ENCODE data around the gene EDN1.

EDN1 gene

DNA sequence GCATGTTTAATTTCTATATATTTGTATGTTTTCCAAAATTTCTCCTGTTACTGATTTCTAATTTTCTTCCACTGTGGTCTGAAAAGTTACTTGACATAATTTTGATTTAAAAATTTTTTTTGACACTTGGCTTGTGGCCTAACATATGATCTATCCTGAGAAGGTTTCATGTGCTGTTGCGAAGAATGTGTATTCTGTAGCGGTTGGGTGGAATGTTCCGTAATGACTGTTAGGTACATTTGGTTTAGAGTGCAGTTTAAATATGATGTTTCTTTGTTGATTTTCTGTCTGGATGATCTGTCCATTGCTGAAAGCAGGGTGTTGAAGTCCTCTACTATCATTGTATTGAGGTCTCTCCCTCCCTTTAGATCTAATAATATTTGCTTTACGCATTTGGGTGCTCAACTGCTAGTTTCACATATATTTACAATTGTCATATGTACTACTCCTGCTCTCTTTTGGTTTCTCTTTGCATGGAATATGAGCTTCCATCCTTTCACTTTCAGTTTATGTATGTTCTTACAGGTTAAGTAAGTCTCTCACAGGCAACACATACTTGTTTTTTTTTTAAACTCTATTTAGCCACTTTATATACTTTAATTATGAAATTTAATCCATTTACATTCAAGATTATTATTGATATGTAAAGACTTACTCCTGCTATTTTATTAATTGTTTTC is 19.5 kb upstream of the EDN1 start:
- DNase-seq = no peak

DNA sequence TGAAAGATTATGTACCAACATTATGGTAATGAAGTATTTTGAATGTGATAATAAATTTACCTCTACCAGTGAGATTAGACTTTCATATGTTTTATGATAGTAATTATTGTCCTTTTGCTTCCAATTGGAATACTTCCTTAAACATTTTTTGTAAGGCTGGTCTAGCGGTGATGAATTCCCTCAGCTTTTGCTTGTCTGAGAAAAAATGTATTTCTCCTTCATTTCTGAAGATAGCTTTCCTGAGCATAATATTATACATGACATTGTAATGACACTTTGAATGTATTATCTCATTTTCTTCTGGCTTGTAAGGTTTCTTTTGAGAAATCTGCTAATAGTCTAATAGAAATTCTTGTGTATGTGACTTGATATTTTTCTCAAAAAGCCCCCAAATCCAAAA is 18.6 kb upstream of the EDN1 start:
- DNase-seq = no peak

DNA sequence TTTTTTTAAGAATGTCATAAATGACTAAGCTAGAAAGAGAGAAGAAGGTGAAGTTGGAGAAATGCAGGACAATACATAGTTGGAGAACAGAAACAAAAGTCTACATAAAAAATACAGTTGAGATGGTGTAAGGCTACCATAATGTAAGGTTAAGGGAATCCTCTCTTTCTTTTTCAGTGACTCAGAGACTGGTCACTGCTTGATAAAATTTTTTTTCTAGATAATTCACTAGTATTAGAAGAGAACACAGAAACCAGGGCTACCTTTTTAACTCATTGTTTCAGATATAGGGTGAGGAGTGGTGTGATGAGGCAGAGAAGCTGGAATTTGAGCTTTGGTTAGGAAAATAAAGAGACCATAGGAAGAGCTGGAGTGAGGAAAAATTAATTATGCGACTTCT is 18.2 kb upstream of the EDN1 start:
- DNase-seq = no peak

DNA sequence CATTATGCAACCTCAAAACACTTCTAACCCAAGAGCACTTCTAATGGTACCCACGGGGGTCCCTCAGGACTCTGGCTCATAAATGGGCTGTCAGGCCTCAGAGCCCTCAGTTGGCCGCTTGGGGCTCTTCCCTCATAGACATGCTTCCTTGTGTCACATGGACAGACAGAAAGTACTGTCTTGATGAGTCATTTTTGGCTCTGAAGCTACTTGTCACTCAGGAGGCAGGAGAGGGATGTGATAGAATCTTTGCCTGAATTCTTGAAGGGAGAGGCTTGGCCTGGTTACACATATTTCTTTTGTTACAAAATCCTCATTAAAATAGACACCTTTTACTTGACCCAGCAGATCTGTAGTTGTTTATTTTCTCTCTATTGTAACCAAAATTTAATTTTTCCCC is 15.1 kb upstream of the EDN1 start:
- no peak for DNase-seq

DNA sequence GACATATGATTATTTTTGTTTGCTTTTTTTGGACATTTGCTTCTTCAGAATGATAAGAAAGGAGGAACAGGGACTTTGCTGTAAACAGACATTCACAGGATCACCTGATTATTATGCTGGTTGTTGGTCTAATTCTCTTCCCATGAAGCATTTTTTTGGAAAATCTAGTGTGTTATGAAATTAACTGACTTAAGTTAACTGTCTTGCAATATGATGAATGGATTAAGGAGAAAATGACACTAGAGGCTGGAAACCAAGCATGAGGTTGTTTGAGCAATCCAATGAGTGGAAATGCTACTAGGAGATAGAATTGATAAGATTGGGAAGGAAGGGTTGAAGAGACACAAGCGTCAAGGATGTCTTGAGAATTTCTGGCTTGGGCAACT is 13.2 kb upstream of the EDN1 start:
- DNase-seq = no peak

DNA sequence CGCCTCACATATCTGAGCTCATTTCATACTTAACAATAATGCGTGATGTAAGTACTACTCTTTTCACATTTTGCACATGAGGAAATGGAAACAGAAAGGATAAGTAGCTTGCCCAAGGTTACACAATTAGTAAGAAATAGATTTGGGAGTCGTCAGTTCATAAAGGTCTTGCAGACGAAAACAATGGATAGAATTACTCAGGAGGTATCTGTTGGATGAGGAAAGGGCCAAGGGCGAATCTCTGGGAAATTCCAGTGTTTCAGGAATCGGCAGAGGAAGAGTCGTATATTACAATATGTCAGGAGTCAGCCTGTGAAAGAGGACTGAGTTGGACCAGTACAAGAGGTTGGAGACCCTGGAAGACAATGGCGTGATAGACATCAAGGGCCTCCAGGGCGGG is 12.8 kb upstream of the EDN1 start:
- DNase-seq = no peak

DNA sequence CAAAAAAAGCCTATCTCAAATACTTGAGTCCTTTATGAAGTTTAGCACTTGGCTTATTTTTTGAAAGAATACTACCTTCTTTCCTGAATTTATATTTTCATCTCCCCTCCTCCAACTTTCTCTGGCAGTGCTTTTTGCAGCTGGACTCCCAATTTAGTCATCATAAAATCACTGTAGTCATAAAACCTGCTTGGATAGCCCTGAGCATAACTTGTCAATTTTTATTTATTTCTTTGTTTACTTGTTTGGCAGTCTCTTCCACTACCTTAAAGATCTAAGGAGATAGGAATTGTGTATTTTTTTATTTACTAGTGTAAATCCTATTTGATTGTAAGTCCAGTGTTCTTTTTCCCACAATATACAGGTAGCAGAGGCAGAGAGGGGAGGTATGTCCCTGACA is 11.2 kb upstream of the EDN1 start:
- no peak for DNase-seq

DNA sequence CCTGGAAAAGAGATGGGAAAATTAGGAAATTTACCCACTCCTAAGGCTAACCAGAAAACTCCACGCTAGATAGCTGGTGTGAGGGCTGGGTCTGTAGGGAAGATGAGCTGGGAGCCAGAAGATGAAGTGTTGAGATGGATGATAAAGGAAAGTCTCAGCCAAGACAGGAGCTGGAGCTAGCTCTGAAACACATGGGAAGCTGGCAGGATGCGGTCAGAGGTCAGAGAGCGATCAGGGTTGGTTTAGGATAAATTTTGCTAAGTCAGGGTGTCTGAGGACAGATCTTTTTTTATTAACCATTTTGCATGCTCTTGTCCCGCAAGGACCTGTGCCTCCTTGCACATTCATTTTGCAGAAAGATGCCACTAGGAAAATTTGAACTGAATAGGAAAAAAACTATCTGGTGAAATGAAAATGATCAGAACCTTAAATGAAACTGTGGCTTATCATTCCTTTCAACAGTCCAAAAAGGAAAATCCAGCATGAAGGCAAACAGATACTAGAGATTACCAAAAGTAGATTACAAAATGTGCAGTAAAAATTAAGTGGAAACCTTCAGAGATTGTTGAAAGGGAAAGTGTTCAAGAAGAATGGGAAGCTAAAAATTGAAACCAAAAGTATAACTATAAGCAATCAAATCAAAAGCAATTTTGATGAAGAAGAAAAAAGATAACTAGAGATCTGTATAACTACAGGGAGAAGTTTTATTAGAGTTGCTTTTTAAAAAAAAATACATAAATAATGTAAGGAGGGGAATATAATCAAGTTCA is 10.7 kb upstream of the EDN1 start:
- DNase-seq = no peak

DNA sequence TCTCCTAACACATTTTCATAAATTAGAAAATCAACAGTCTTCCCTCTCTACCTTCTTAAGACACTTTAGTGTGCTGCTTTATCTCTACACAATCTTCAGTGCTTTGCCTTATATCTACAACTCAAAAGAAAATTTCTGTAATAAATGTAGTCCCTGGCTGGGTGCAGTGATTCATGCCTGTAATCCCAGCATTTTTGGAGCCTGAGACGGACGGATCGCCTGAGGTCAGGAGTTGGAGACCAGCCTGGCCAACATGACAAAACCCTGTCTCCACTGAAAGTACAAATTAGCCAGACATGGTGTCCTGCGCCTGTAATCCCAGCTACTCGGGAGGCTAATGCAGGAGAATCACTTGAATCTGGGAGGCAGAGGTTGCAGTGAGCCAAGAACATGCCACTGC is 9.7 kb upstream of the EDN1 start:
- DNase-seq = no peak

DNA sequence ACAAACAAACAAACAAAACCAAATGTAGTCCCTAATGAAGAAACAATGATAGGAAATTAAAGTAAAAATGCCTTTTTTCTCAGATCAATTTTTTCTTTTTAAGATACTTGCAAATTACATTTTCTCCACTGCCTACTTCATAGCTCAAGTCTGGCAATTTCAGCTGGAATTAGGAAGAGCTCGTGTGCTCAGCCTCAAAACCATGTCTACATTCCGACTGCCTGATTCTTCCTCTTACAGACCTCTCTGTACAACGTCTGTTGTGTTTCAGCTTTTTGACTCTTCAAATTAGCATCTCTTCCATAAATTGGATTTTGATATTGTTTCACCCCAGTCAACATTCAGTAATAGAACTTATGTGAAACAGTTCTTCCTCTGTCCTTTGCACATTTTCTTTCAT is 9.3 kb upstream of the EDN1 start:
- no peak for DNase-seq

DNA sequence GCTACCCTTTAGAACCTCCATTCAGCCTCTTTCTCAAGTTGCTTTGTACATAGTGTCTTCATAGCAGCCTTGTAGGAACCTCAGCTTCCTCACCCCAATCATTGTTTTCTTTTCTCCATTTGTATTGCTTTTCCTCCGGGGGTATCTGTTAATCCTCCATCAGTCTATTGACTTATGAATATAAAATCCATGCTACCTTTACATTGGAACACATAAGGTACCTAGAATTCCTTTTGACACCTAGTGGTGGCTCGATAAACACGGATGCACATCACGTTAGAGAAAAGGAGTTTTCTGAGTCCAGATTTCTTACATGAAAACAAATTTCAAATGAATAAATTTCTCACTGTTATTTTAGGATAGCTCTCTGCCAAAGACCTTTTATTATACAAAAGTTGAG is 6.3 kb upstream of the EDN1 start:
- no peak for DNase-seq

DNA sequence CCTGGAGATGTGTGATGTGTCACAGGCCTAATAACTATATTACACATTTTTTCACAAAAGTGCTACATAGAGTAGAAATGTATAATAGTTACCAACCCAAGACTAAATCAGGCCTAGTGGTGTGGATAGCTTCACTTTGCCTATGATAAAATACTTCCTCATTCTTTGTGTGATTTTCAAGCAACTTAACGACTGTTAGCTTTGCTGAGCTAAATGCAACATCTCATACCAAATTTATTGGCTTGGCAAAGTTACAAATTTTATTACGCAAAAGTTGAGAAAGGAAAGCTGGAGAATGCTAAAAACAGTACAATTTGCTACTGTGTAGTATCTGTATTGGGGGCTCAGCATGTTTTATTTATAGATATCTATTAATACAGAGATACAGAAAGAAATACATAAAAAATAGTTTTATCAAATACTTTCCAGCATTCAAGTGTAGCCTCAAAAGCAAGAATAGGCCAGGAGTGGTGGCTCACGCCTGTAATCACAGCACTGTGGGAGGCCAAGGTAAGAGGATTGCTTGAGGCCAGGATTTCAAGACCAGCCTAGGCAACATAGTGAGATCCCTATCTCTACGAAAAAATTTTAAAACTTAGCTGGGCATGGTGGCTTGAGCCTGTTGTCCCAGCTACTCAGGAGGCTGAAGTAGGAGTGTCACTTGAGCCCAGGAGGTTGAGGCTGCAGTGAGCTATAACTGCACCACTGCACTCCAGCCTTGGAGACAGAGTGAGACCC is 3.6 kb upstream of the EDN1 start:
- no peak for DNase-seq

DNA sequence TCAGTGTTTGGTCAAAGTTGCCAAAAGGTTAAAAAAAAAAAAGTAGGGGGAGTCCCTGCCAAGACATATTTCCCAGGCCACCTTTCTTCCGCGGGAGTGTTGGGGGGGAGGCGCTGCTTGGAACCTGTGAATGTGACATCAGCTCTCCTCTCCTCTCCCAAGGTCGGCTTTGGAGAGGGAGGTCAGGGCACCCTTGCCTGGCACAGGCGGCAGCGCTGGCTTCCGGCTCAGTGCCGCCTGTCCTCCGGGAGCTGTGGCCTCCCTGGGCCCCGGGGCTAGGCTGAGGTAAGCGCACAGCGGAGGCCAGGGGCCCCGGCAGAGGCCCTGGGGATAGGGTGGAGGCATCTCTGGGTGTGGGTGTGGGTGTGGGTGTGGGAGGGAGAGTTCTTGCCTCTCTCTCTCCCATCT is 1.9 kb upstream of the EDN1 start:
- DNase-seq = no peak

DNA sequence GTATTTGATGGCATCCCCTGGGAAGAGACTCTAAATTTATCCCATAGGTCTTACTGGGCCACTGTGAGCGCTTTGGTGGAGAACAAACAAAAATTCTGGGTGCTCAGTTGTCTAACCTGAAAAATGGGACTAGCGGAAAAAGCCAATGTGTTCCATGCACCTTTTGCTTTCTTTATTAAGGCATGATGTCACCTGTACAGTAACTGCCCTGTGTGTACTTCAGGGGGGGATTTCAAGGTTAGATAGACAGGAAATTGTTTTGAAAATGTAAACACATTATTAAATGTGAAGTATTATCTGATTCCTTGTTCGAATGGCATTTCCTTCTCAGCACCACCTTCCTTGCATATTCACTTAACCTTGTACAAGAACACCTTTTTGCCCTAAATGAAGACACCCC is 1.2 kb upstream of the EDN1 start:
- DNase-seq = no peak

DNA sequence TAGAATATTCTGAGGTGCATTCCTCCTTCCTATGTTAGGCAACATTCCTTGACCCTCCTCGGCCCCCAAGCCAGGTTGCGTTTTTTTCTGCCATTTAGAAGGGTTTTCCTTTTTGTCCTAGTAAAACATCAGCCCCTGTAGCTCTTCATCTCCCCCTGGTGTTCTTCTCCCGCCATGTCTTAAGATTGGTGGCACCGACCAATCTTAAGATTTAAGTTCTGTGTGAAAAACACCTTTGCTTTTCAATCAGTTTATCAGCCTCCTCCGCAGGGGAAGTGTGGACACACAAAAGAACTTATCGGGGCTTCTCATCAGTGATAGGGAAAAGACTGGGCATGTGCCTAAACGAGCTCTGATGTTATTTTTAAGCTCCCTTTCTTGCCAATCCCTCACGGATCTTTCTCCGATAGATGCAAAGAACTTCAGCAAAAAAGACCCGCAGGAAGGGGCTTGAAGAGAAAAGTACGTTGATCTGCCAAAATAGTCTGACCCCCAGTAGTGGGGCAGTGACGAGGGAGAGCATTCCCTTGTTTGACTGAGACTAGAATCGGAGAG is 719 bp upstream of the EDN1 start:
- DNase-seq = no peak

DNA sequence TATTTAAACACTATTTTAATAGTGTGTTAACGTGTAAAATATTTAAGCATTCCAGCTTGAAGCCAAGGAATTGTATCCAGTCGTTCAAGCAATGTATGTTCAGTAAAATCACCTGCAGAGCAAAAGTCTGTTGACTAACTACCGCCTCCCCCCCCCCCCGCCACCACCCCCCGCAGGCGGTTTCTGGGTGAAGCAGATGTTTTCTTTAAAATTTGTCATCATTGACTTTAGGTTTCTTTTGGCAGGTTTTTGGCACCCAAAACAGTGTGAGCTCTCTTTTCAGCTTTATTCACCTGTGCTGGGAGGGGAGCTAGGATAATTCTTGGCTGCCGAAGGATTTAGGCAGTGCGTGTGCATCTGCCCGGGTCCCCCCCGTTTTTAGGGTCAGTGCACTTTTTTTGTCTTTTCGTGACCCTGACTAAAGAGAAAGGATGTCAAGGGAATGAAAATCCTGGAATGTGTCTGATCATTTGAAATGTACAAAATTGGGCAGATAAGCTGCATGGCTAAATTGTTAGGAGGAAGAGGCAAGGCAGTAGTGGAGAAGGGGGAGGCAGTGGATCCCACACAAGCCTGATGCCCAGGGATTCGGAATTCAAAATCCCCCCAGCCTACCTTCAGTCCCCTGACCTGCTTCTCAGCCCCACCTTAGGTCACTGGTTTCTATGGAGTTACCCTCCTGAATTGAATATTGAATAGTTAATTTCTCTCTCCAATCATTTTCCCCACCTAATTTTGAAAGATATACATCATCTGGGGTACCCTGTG is 1.1 kb downstream of the EDN1 start:
- no peak for DNase-seq

DNA sequence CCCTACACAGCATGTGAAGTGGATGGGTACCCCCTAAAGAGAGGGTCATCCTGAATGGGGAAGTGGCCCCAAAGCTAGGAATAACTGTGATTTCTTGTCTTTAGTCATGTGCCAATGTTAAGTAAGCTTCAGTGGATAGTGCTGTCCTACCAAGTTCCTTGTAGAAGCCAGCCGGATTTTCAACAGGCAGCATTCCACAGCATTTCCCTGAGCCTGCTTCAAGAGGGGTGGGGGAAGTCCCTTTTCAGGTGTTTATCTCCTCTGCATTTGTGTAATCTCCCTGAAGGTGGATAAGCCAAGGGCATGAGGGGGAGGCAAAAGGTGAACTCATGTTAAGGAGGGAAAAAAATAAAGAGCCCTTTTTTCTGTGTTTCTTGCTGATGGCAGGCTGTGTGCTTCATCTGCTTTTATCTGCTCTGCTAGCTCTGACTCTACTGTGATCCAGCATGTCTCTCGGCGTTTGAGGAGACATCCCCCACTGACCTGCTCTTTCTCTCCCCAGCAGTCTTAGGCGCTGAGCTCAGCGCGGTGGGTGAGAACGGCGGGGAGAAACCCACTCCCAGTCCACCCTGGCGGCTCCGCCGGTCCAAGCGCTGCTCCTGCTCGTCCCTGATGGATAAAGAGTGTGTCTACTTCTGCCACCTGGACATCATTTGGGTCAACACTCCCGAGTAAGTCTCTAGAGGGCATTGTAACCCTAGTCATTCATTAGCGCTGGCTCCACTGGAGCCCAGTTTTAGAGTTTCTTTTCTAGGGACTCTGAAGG is 1.9 kb downstream of the EDN1 start:
- DNase-seq = no peak

DNA sequence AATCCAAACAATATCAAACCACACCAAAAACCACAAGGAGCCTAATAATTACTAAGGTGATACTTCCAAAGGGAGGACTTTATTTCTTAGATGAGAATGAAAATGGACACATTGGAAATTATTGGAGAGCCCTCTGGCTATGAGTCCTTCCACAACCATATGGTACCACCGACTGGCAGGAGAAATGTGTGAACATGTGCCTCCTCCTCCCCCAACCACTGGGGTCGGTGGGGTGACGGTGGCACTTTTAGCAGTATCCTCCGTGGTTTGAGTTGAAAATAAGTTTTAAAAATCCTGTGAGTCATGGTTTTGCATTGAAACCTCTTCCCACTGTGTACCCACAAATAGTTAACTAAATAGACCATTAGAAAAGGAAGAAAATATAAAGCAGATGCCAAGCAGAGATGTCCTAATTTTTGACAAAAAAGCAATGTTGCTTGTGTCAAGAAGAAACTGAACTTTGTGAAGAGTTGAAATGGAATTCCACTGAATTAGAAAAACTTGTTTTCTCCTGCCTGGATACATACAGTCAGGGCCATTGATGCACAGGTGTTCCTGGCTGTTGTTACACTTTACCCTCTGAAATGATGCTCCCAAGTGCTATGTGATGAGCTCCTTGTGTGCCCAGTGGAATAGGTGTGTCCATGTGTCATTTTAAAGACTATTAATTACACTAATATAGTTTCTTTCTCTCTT is 3.2 kb downstream of the EDN1 start:
- no peak for DNase-seq

DNA sequence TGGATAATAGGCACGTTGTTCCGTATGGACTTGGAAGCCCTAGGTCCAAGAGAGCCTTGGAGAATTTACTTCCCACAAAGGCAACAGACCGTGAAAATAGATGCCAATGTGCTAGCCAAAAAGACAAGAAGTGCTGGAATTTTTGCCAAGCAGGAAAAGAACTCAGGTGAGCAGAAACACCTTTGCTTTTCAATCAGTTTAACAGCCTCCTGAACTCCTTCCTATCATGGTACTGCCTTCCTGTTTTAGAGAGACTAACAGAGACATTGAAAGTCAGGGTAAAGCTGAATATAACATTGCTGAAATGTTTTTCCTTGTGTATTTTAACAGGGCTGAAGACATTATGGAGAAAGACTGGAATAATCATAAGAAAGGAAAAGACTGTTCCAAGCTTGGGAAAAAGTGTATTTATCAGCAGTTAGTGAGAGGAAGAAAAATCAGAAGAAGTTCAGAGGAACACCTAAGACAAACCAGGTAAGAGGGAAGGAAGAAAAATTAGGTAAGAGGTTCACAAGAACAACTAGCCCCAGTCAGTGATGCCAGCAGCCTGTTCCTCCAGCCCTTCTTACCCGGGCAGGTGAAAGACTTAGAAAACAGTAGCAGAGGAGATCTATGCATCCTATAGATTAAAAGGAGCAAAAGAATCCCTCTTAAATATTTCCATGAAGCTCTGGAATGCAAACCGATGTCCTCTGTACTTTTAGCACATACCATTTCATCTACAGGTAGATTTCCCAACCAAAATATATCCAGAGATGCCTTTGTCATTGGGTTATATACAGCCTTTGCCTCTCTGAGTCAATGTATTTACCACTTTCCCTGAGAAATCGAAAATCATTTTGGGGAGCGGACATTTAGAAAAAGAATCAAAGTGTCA is 4.0 kb downstream of the EDN1 start:
- DNase-seq = no peak

DNA sequence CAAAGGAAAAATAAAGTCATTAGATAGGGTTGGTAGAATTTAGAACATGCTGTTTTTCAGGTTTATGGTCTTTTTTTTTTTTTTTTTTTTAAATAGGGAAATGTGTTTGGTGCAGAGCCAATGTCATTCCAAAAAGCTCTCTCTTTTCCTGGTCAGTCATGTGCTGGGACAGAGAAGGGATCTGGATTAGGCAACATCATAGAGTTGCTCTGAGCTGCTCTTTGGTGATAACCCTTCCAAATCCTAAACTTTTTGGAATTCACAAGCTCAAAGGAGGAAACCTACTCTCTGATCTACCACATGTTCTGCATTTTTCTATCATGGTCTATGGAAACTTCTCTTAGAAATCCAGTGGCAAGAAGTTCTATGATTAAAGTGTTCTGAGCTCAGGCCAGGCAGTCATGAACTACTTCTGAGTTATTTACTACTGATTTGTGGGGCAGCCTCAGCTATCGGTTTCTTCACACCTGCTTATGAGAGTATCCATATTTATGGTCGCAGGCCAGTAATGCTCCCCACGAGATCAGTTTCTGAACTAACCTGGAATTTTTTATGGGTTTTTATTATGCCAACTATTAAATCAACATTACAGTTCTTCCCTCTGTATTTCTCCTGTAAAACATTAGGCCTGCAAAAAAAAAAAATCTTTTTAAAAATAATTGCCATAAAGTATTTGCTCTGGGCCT is 4.8 kb downstream of the EDN1 start:
- DNase-seq = no peak
